ENCODE results near the gene ZNF346. TPM values are rescaled to one million over a fixed set of nuclear protein-coding genes. Genes with fewer than 3 reads are reported as not detected.
A peak's percentile ranks its signal among the peaks of the same experiment; 100 is the strongest.

ZNF346 gene
- total RNA-seq, 1 donor from 2014 or later, result 26.3 TPM

DNA sequence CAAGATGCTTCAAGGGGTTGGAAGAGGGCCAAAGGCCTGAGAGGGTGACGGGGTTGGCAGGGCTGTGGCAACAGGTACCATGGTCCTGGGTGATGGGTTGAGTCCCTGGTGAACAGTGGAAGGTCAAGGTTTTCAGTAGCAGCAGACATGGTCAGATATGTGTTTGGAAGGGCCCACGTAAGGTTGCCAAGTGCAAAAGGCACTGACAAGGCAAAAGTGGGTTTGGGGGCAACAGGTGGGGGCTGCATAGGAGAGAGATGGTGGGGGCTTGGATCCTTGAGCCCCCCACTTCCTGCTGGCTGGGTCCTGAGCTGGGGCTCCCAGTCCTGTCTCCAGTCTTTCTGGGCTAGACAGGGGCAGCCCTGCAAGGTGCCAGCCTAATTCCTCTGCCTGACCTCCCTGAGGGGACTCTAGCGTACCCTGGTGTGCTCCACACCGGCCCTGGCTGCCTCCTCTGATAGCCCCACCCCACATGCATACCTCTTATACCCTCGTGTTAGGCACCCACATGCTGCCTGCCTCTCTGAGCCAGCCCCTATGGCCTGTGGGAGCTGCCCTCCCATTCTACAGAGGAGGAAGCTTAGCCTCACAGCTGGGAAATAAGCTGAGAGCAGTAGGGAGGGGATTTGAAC, 90.2 kb downstream of the ZNF346 start:
- Mint-ChIP-seq H3K27ac (ENCODE audit: unreplicated experiment) (no peak overlapping the region), H3K4me1 (ENCODE audit: unreplicated experiment) (peaks cover 11% of the 10 kb centered on the region), H3K27me3 (ENCODE audit: unreplicated experiment) (peaks cover 2% of the 10 kb centered on the region), H3K4me3 (ENCODE audit: unreplicated experiment) (no peak overlapping the region), H3K9me3 (ENCODE audit: unreplicated experiment) (no peaks in the 10 kb centered on the region), H3K36me3 (ENCODE audit: low read depth, unreplicated experiment) (no peaks in the 10 kb centered on the region)
- TF ChIP-seq, protein P1, sequence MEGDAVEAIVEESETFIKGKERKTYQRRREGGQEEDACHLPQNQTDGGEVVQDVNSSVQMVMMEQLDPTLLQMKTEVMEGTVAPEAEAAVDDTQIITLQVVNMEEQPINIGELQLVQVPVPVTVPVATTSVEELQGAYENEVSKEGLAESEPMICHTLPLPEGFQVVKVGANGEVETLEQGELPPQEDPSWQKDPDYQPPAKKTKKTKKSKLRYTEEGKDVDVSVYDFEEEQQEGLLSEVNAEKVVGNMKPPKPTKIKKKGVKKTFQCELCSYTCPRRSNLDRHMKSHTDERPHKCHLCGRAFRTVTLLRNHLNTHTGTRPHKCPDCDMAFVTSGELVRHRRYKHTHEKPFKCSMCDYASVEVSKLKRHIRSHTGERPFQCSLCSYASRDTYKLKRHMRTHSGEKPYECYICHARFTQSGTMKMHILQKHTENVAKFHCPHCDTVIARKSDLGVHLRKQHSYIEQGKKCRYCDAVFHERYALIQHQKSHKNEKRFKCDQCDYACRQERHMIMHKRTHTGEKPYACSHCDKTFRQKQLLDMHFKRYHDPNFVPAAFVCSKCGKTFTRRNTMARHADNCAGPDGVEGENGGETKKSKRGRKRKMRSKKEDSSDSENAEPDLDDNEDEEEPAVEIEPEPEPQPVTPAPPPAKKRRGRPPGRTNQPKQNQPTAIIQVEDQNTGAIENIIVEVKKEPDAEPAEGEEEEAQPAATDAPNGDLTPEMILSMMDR (IDR thresholded peaks at IDR 0.05; ENCODE audit: unreplicated experiment), result no peak
- DNase-seq (ENCODE audit: low spot score), result no peak

DNA sequence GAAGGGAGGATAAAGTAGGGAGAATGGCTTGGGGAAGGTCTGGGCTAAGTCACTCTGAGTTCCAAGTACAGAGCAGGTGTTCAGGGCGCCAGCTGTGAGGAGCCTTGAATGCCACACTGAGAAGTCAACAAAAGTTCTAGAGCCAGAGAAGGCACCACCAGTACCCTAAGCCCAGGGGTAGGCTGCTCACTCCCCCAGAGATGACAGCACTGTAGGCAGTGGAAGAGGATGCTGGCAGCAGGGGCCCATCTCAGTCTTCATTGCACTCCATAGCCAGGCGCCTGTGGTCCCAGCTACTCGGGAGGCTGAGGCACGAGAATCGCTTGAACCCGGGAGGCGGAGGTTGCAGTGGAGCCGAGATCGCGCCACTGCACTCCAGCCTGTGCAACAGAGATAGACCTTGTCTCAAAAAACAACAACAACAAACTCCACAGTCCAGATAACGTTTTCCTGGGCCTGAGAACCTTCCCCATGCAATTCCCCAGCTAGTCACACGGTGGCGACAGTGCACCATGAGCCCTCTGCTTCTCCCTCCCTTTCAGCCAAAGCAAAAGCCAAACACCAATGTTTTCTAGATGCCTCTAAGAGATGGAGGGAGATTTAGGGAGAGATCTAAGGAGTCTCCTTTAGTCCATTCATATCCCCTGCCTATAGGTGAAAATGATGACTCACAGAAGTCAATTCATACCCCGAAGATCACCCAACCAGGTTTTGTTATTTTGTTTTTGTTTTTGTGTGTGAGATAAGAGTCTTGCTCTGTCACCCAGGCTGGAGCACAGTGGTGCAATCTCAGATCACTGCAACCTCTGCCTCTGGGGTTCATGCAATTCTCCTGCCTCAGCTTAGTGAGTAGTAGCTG, 91.3 kb downstream of the ZNF346 start:
- TF ChIP-seq, protein P1 (IDR thresholded peaks at IDR 0.05; ENCODE audit: unreplicated experiment), result peak; percentile 84
- H3K4me1 Mint-ChIP-seq (ENCODE audit: unreplicated experiment), result peaks cover 11% of the 10 kb centered on the region
- DNase-seq (ENCODE audit: low spot score), result peak; percentile 81
- no peaks in the 10 kb centered on the region for H3K9me3 Mint-ChIP-seq (ENCODE audit: unreplicated experiment)
- no peaks in the 10 kb centered on the region for H3K36me3 Mint-ChIP-seq (ENCODE audit: low read depth, unreplicated experiment)
- peaks cover 2% of the 10 kb centered on the region for H3K27me3 Mint-ChIP-seq (ENCODE audit: unreplicated experiment)
- peak overlapping the region; percentile 5 for H3K27ac Mint-ChIP-seq (ENCODE audit: unreplicated experiment)
- no peak overlapping the region for H3K4me3 Mint-ChIP-seq (ENCODE audit: unreplicated experiment)

DNA sequence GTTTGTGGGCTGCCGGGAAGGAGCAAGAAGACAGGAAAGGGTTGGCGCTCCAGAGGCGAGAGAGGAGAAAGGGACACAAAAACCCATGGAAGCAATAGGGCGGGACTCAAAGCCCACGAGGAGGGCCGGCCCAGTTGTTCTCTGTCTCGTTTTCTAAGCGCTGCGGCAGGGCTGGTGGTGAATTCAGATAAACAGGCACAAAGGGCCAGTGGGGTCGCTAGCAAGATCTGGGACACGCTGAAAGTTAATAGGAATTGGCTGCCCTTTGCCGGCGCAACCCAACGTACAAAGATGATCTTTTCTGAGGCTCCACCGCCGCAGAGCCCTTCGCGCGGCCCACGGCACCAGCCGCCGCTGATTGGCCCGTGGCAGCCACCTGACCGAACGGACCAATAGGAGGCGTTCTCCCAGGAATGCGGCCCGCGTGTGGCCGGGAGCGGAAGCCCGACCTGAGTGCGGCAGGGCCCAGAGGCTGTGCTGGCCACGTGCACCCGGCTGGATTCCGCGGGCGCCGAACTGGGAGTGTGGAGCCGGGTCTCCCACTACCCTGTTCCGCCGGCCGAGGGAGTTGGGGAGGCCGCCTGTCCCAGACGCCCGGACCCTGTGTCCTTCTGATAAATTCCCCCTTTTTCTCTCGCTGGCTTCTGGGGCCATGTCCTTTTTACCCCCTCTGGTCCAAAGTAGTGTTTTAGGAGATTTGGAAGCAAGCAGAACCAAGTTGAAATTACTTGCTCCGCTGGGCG, 94.3 kb downstream of the ZNF346 start:
- no peak overlapping the region for H3K4me3 Mint-ChIP-seq (ENCODE audit: unreplicated experiment)
- TF ChIP-seq, protein P1 (IDR thresholded peaks at IDR 0.05; ENCODE audit: unreplicated experiment), result no peak
- H3K9me3 Mint-ChIP-seq (ENCODE audit: unreplicated experiment), result no peaks in the 10 kb centered on the region
- peak overlapping the region; percentile 17 for H3K27ac Mint-ChIP-seq (ENCODE audit: unreplicated experiment)
- H3K27me3 Mint-ChIP-seq (ENCODE audit: unreplicated experiment), result peaks cover 3% of the 10 kb centered on the region
- peaks cover 11% of the 10 kb centered on the region for H3K4me1 Mint-ChIP-seq (ENCODE audit: unreplicated experiment)
- H3K36me3 Mint-ChIP-seq (ENCODE audit: low read depth, unreplicated experiment), result no peaks in the 10 kb centered on the region
- DNase-seq (ENCODE audit: low spot score), result peak; percentile 54

DNA sequence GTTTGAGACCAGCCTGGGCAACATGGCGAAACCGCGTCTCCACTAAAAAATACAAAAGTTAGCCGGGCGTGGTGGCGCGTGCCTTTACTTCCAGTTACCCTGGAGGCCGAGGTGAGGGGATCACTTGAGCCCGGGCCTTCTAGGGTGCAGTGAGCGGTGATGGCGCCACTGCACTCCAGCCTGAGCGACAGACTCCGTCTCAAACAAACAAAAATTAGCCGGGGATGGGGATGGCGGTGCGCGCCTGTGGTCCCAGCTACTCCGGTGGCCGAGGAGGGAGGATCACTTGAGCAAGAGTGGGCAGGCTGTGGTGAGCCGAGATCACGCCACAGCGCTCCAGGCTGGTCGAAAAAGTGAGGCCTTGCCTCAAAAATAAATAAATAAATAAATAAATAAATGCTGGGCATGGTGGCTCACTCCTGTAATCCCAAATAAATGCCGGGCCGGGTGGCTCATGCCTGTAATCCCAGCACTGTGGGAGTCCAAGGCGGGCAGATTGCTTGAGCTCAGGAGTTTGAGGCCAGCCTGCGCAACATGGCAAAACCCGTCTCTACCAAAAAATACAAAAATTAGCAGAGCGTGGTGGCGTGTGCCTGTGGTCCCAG, 95.0 kb downstream of the ZNF346 start:
- Mint-ChIP-seq H3K27me3 (ENCODE audit: unreplicated experiment) (peaks cover 1% of the 10 kb centered on the region), H3K36me3 (ENCODE audit: low read depth, unreplicated experiment) (no peaks in the 10 kb centered on the region), H3K27ac (ENCODE audit: unreplicated experiment) (no peak overlapping the region), H3K4me1 (ENCODE audit: unreplicated experiment) (peaks cover 11% of the 10 kb centered on the region), H3K9me3 (ENCODE audit: unreplicated experiment) (no peaks in the 10 kb centered on the region), H3K4me3 (ENCODE audit: unreplicated experiment) (no peak overlapping the region)
- DNase-seq (ENCODE audit: low spot score), result no peak
- TF ChIP-seq, protein P1 (IDR thresholded peaks at IDR 0.05; ENCODE audit: unreplicated experiment), result no peak

All from endothelial cell (in vitro differentiated cells).